IMR-90 (cell line): ENCODE data around the gene OR6V1. TPM values are rescaled to one million over a fixed set of nuclear protein-coding genes. Genes with fewer than 3 reads are reported as not detected.

ENCODE experiments used
- ATAC-seq: fragments of 200-7000 bp; cut with Tn5 transposase; 2 replicates; pipeline ENCODE4 v1.9.1; 2020; ENCODE audit warnings: low read depth, mild to moderate bottlenecking, moderate library complexity
- BruUV-seq: library from RNA; stranded (reverse); fragments of 400-500 nt; replicated peaks from 2 replicates; lab custom pipeline; 2021; lab: Mats Ljungman, UMichigan
- CTCF ChIA-PET: fragments of 300-600 bp; formaldehyde crosslinking; extraction: SDS; loops from one replicate; lab custom pipeline; 2021; ENCODE audit warnings: antibody characterized with exemption; lab: Yijun Ruan, JAX
- POLR2A ChIA-PET: fragments of 300-600 bp; sonication (Branson Sonifier 250); formaldehyde crosslinking; loops from one replicate; lab custom pipeline; 2022; ENCODE audit warnings: antibody characterized with exemption; ENCODE audit not compliant: unreplicated experiment; lab: Charles Lee
- DNase-seq: peaks from one replicate; pipeline ENCODE4 v3.0.0; 2013
- H2AFZ ChIP-seq: replicated peaks from 2 replicates; pipeline ENCODE3; 2013; ENCODE audit warnings: low read length, mild to moderate bottlenecking; ENCODE audit not compliant: poor library complexity
- H2AK5ac ChIP-seq: 2 replicates; pipeline ENCODE4 v1.6.1; 2013; ENCODE audit warnings: low read depth, low read length, inconsistent platforms
- H2AK9ac ChIP-seq: replicated peaks from 2 replicates; pipeline ENCODE3; 2013; ENCODE audit warnings: mild to moderate bottlenecking, low read depth, low read length, moderate library complexity; ENCODE audit not compliant: poor library complexity
- H2BK120ac ChIP-seq: 2 replicates; pipeline ENCODE4 v1.6.1; 2013; ENCODE audit warnings: low read depth, low read length, inconsistent platforms
- H2BK15ac ChIP-seq: 3 replicates; pipeline ENCODE4 v1.6.1; 2013; ENCODE audit warnings: low read depth, low read length, inconsistent platforms
- H2BK20ac ChIP-seq: 2 replicates; pipeline ENCODE4 v1.6.1; 2013; ENCODE audit warnings: low read depth, mild to moderate bottlenecking, inconsistent platforms, low read length, moderate library complexity
- H2BK5ac ChIP-seq: 2 replicates; pipeline ENCODE4 v1.6.1; 2013; ENCODE audit warnings: mild to moderate bottlenecking, low read depth, low read length, inconsistent platforms; ENCODE audit not compliant: poor library complexity, severe bottlenecking
- H3K14ac ChIP-seq: replicated peaks from 2 replicates; pipeline ENCODE4 v1.6.1; 2013; ENCODE audit warnings: low read depth, low read length, inconsistent platforms
- H3K18ac ChIP-seq: 2 replicates; pipeline ENCODE4 v1.6.1; 2013; ENCODE audit warnings: low read depth, low read length, control low read depth
- H3K23ac ChIP-seq: 2 replicates; pipeline ENCODE4 v1.6.1; 2013; ENCODE audit warnings: low read depth, low read length, inconsistent platforms
- H3K27ac ChIP-seq: 2 replicates; pipeline ENCODE4 v1.5.1; 2013; ENCODE audit warnings: mild to moderate bottlenecking, control low read depth, low read length; ENCODE audit not compliant: insufficient read depth
- H3K27me3 ChIP-seq: 2 replicates; pipeline ENCODE4 v1.6.1; 2013; ENCODE audit warnings: low read length; ENCODE audit not compliant: control insufficient read depth, insufficient read depth
- H3K36me3 ChIP-seq: 2 replicates; pipeline ENCODE4 v1.6.1; 2013; ENCODE audit warnings: low read length, mixed read lengths; ENCODE audit not compliant: control insufficient read depth, insufficient read depth
- H3K4ac ChIP-seq: 2 replicates; pipeline ENCODE4 v1.6.1; 2013; ENCODE audit warnings: low read depth, low read length, inconsistent platforms
- H3K4me1 ChIP-seq: 2 replicates; pipeline ENCODE4 v1.6.1; 2013; ENCODE audit warnings: low read length, mixed read lengths; ENCODE audit not compliant: control insufficient read depth, insufficient read depth
- H3K4me2 ChIP-seq: 2 replicates; pipeline ENCODE4 v1.6.1; 2013; ENCODE audit warnings: low read depth, mild to moderate bottlenecking, control low read depth, low read length, moderate library complexity
- H3K4me3 ChIP-seq: 2 replicates; pipeline ENCODE4 v1.5.1; 2013; ENCODE audit warnings: low read depth, mild to moderate bottlenecking, control low read depth, low read length, moderate library complexity; ENCODE audit not compliant: insufficient read depth
- H3K56ac ChIP-seq: 2 replicates; pipeline ENCODE4 v1.6.1; 2013; ENCODE audit warnings: low read length, inconsistent platforms; ENCODE audit not compliant: insufficient read depth; ENCODE audit errors: extremely low read depth
- H3K79me1 ChIP-seq, 2 experiments: 2 replicates each; pipeline ENCODE4 v1.6.1; 2013; ENCODE audit warnings: low read length in 2 of 2, inconsistent platforms in 1 of 2, low read depth in 1 of 2
- H3K9ac ChIP-seq: 2 replicates; pipeline ENCODE4 v1.6.1; 2013; ENCODE audit warnings: low read depth, low read length, control low read depth
- H3K9me1 ChIP-seq: 2 replicates; pipeline ENCODE4 v1.6.1; 2013; ENCODE audit warnings: low read length, inconsistent platforms; ENCODE audit not compliant: insufficient read depth
- H3K9me3 ChIP-seq: 2 replicates; pipeline ENCODE4 v1.6.1; 2013; ENCODE audit warnings: low read length; ENCODE audit not compliant: control insufficient read depth, insufficient read depth
- H4K20me1 ChIP-seq: 2 replicates; pipeline ENCODE4 v1.6.1; 2013; ENCODE audit warnings: low read length, inconsistent platforms; ENCODE audit not compliant: insufficient read depth
- H4K5ac ChIP-seq: 2 replicates; pipeline ENCODE4 v1.6.1; 2013; ENCODE audit warnings: mild to moderate bottlenecking, low read depth, low read length, control low read depth
- H4K8ac ChIP-seq, 2 experiments: 2 replicates each; pipeline ENCODE4 v1.6.1; 2013; ENCODE audit warnings: low read depth in 2 of 2, low read length in 2 of 2, control low read depth in 1 of 2, inconsistent platforms in 1 of 2
- H4K91ac ChIP-seq: 2 replicates; pipeline ENCODE4 v1.6.1; 2013; ENCODE audit warnings: low read depth, low read length, inconsistent platforms; ENCODE audit not compliant: insufficient read depth
- CEBPB ChIP-seq: IDR thresholded peaks from 2 replicates; pipeline ENCODE4 v1.6.1; 2012; ENCODE audit warnings: low read depth, low read length, improper control_type of control experiment
- CHD1 ChIP-seq: IDR thresholded peaks from 2 replicates; pipeline ENCODE4 v1.6.1; 2012; ENCODE audit warnings: low read depth, low read length, improper control_type of control experiment
- CTCF ChIP-seq: conservative IDR thresholded peaks from 2 replicates; pipeline ENCODE4 v1.5.1; 2012; ENCODE audit warnings: mild to moderate bottlenecking, low read depth, low read length, improper control_type of control experiment
- ELK1 ChIP-seq: fragments of 150-350 bp; IDR thresholded peaks from 2 replicates; pipeline ENCODE4 v1.6.1; 2016; ENCODE audit warnings: low read depth, mild to moderate bottlenecking, low read length, moderate library complexity, borderline replicate concordance
- MAFK ChIP-seq: IDR thresholded peaks from 2 replicates; pipeline ENCODE4 v1.6.1; 2012; ENCODE audit warnings: low read depth, low read length, improper control_type of control experiment
- MAZ ChIP-seq: IDR thresholded peaks from 2 replicates; pipeline ENCODE4 v1.6.1; 2012; ENCODE audit warnings: low read depth, mild to moderate bottlenecking, low read length, improper control_type of control experiment, moderate library complexity, borderline replicate concordance
- POLR2A ChIP-seq: IDR thresholded peaks from 2 replicates; pipeline ENCODE4 v1.6.1; 2012; ENCODE audit warnings: mild to moderate bottlenecking, low read depth, low read length
- RCOR1 ChIP-seq: IDR thresholded peaks from 2 replicates; pipeline ENCODE4 v1.6.1; 2012; ENCODE audit warnings: mild to moderate bottlenecking, low read length, improper control_type of control experiment; ENCODE audit not compliant: insufficient replicate concordance
- USF2 ChIP-seq: fragments of 150-350 bp; IDR thresholded peaks from 2 replicates; pipeline ENCODE4 v1.6.1; 2017; ENCODE audit warnings: mild to moderate bottlenecking, antibody characterized with exemption, low read length, low read depth
- WGBS, 2 experiments: methylation state at CpG; one replicate each; pipeline versions ENCODE4 v1.1.5 to v1.1.7; 2013; ENCODE audit warnings: missing lambda C conversion rate in 2 of 2; ENCODE audit not compliant: insufficient read length in 1 of 2; ENCODE audit errors: extremely low coverage in 2 of 2; 5-methylcytosine and 5-hydroxymethylcytosine counted together
- dilution Hi-C: fragments of 300-500 bp; cut with HindIII; formaldehyde crosslinking; loops from one replicate; pipeline ENCODE4 v1.14.3; 2018; ENCODE audit warnings: low sequenced_read_pairs; ENCODE audit not compliant: unreplicated experiment
- in situ Hi-C: fragments of 300-500 bp; cut with MboI; formaldehyde crosslinking; loops from 3 replicates; pipeline ENCODE4 v1.14.3; 2019; ENCODE audit warnings: low sequenced_read_pairs, inconsistent platforms, mixed read lengths
- intact Hi-C: fragments of 100-400 bp; cut with micrococcal nuclease; formaldehyde crosslinking; loops from 2 replicates; pipeline ENCODE4 v1.10.0; 2022
- polyA plus RNA-seq, 3 experiments: library from polyadenylated mRNA; depleted of rRNA; stranded (reverse); fragments of >200 nt; gene quantifications; 2 replicates each; pipeline ENCODE4 v1.2.3, GENCODE V29; 2012; ENCODE audit warnings: low replicate concordance in 1 of 3
- total RNA-seq: library from RNA; depleted of rRNA; stranded (reverse); fragments of >200 nt; gene quantifications from 2 replicates; pipeline ENCODE4 v1.2.3, GENCODE V29; 2012

The OR6V1 gene
- total and polyA plus RNA-seq, 2 of the 4 experiments (the other 2 are of a cell fraction): not detected

- H3K14ac ChIP-seq: no peak overlapping the region
- no peak overlapping the region for H3K4me2 ChIP-seq
- no peak overlapping the region for H3K9ac ChIP-seq
- no peak overlapping the region for H4K91ac ChIP-seq
- no peak overlapping the region for H4K5ac ChIP-seq
- dilution Hi-C loops (no loop called here), intact Hi-C loops (no loop called here), in situ Hi-C loops (loop anchor here (25.0 kb wide), 1 partner anchor 421 kb away; the partner anchor contains the start of gene TAS2R60)
- WGBS, 2 experiments: no CpG with 5 or more reads among the region's 3 CpGs
- ChIA-PET POLR2A (no interaction called here), CTCF (interaction anchor here (1.4 to 1.8 kb wide), 2 partner anchors 12 to 199 kb away, joined by 5 to 6 read pairs; no protein-coding TSS in a partner anchor)
- no peak overlapping the region for H3K4me3 ChIP-seq
- no peaks in the 10 kb centered on the region for H3K27me3 ChIP-seq
- no peaks in the 10 kb centered on the region for H3K9me3 ChIP-seq
- BruUV-seq: no TSS peak
- no peaks in the 10 kb centered on the region for H3K4me1 ChIP-seq
- no peak overlapping the region for H3K56ac ChIP-seq
- H3K18ac ChIP-seq: no peak overlapping the region
- no peak overlapping the region for H3K23ac ChIP-seq
- H3K36me3 ChIP-seq: no peaks in the 10 kb centered on the region
- no peaks in the 10 kb centered on the region for H4K20me1 ChIP-seq
- no peaks in the 10 kb centered on the region for H3K79me1 ChIP-seq
- H2AFZ ChIP-seq: no peak overlapping the region
- DNase-seq (no peak), ATAC-seq (no peak)
- H3K9me1 ChIP-seq: no peaks in the 10 kb centered on the region
- H2BK5ac ChIP-seq: no peak overlapping the region
- no peak overlapping the region for H2BK120ac ChIP-seq
- no peak overlapping the region for H2AK5ac ChIP-seq
- no peak overlapping the region for H3K4ac ChIP-seq
- H2BK15ac ChIP-seq: no peak overlapping the region
- H2BK20ac ChIP-seq: no peak overlapping the region
- H4K8ac ChIP-seq: no peak overlapping the region
- TF ChIP-seq MAFK (no peak), CHD1 (no peak), USF2 (no peak), RCOR1 (no peak), POLR2A (no peak), MAZ (no peak), CEBPB (no peak), ELK1 (no peak), CTCF (no peak)
- no peak overlapping the region for H2AK9ac ChIP-seq
- H3K27ac ChIP-seq: no peak overlapping the region
These were observed 36.1 kb upstream of the OR6V1 start for GRCh38 chr7:143015926-143016490.
